ENCODE results near the gene PTPRN2. TPM values are rescaled to one million over a fixed set of nuclear protein-coding genes. Genes with fewer than 3 reads are reported as not detected.

Gene PTPRN2
- total and polyA plus RNA-seq, 2 of the 8 experiments (the other 6 are each of a cell fraction or from before 2014, with no cell fraction given) = 2.6 to 4.5 TPM

- no peaks in the 10 kb centered on the region for H3K23me2 ChIP-seq (ENCODE audit: low read depth, low read length)
- H2BK15ac ChIP-seq (ENCODE audit: low read length) = no peak overlapping the region
- TF ChIP-seq JUN (IDR thresholded peaks at IDR 0.05; ENCODE audit: low read depth, low read length) (no peak), SIX5 (IDR thresholded peaks at IDR 0.05; ENCODE audit: low read depth, low read length) (no peak), ASH2L (IDR thresholded peaks at IDR 0.05; ENCODE audit: low read length) (no peak), E2F6 (IDR thresholded peaks at IDR 0.05) (no peak), TBP (IDR thresholded peaks at IDR 0.05; ENCODE audit: low read depth, low read length) (no peak), CTBP2 (IDR thresholded peaks at IDR 0.05; ENCODE audit: borderline replicate concordance, insufficient read depth, insufficient read length, low read length) (no peak), HDAC2 (IDR thresholded peaks at IDR 0.05; ENCODE audit: borderline replicate concordance in 1 of 2, low read depth in 2 of 2, low read length in 2 of 2) (no peak), POLR2A (IDR thresholded peaks at IDR 0.05; ENCODE audit: control extremely low read depth in 1 of 2, low read depth in 2 of 2, low read length in 2 of 2) (no peak), CREB1 (IDR thresholded peaks at IDR 0.05) (no peak), EP300 (IDR thresholded peaks at IDR 0.05; ENCODE audit: borderline replicate concordance in 1 of 2, low read depth in 2 of 2, low read length in 2 of 2) (no peak), JUND (IDR thresholded peaks at IDR 0.05; ENCODE audit: low read length) (no peak)
- no peak overlapping the region for H3K27ac ChIP-seq (ENCODE audit: low read depth, low read length)
- H3K14ac ChIP-seq (ENCODE audit: insufficient read length) = no peak overlapping the region
- H3K56ac ChIP-seq (replicated peaks; ENCODE audit: insufficient read length, low read depth, low read length) = no peak overlapping the region
- H3K27me3 ChIP-seq (replicated peaks in 1 of 4; ENCODE audit: control insufficient read depth in 3 of 4, extremely low read depth in 1 of 4, insufficient read depth in 3 of 4, low read length in 3 of 4) = peaks cover 3 to 20% (median 14%) of the 10 kb centered on the region in 4 experiments
- H3K79me2 ChIP-seq (ENCODE audit: control insufficient read depth in 1 of 2, insufficient read depth in 2 of 2, low read length in 2 of 2) = no peaks in the 10 kb centered on the region
- no peak overlapping the region for H2BK20ac ChIP-seq (ENCODE audit: low read length)
- H3K23ac ChIP-seq (ENCODE audit: insufficient read length) = no peak overlapping the region
- no peak overlapping the region for H2BK120ac ChIP-seq (replicated peaks; ENCODE audit: low read depth, low read length)
- no peak overlapping the region for H4K91ac ChIP-seq (replicated peaks; ENCODE audit: insufficient read length, low read length)
- no peak overlapping the region for H4K5ac ChIP-seq (ENCODE audit: insufficient read length, low read depth, low read length)
- no peak overlapping the region for H4K8ac ChIP-seq (ENCODE audit: extremely low read depth, insufficient read depth, low read length)
- H3K9me3 ChIP-seq (ENCODE audit: insufficient read depth in 2 of 2, low read depth in 1 of 2, low read length in 1 of 2) = no peaks in the 10 kb centered on the region
- H3K18ac ChIP-seq (ENCODE audit: extremely low read depth, low read length) = peak overlapping the region; percentile 6; the same call in 1 of the 2 replicates
- WGBS, 2 experiments (ENCODE audit: extremely low coverage in 1 of 2, insufficient coverage in 1 of 2, insufficient read length in 1 of 2, insufficient replicate concordance in 2 of 2, low coverage in 1 of 2, low lambda C conversion rate in 2 of 2, missing lambda C conversion rate in 1 of 2) = 89% methylated on average over 15 of the region's 15 CpGs; no CpG with 5 or more reads in 1 of the 2 experiments
- POLR2A ChIA-PET (ENCODE audit: partially characterized antibody) = no interaction called here
- no peak overlapping the region for H3K4ac ChIP-seq (replicated peaks; ENCODE audit: insufficient read length, low read depth, low read length)
- H2BK5ac ChIP-seq (ENCODE audit: low read depth, low read length) = no peak overlapping the region
- CTCF ChIA-PET (ENCODE audit: partially characterized antibody) = no interaction called here
- H2AFZ ChIP-seq (ENCODE audit: low read length) = no peak overlapping the region
- no peak overlapping the region for H3K9ac ChIP-seq (replicated peaks in 1 of 4; ENCODE audit: extremely low read depth in 1 of 4, low read depth in 3 of 4, low read length in 3 of 4)
- H3K4me2 ChIP-seq (ENCODE audit: insufficient read depth in 1 of 2, low read depth in 2 of 2, low read length in 2 of 2) = no peak overlapping the region
- DNase-seq (ENCODE audit: low read depth in 1 of 2, low spot score in 2 of 2) = no peak
- H2BK12ac ChIP-seq (ENCODE audit: low read depth, low read length) = no peak overlapping the region
- H3K79me1 ChIP-seq (ENCODE audit: low read depth, low read length) = no peaks in the 10 kb centered on the region
- no peak overlapping the region for H2AK5ac ChIP-seq (ENCODE audit: low read depth, low read length)
- H3K4me3 ChIP-seq (ENCODE audit: extremely low read depth in 1 of 4, insufficient read depth in 2 of 4, low read depth in 3 of 4, low read length in 4 of 4) = no peak overlapping the region
- no peaks in the 10 kb centered on the region for H4K20me1 ChIP-seq (replicated peaks in 1 of 2; ENCODE audit: control insufficient read depth in 1 of 2, insufficient read depth in 2 of 2, low read length in 2 of 2)
- no peaks in the 10 kb centered on the region for H3K36me3 ChIP-seq (ENCODE audit: control insufficient read depth in 2 of 4, insufficient read depth in 4 of 4, low read length in 3 of 4)
- peaks cover 0 to 4% (median 2%) of the 10 kb centered on the region in 4 experiments; a peak in 1 of 7 replicates for H3K4me1 ChIP-seq (replicated peaks in 1 of 4; ENCODE audit: control insufficient read depth in 3 of 4, insufficient read depth in 4 of 4, low read length in 3 of 4)
- FAIRE-seq = no peak
Measured at GRCh38 chr7:157581740-157582139, 1005.9 kb downstream of the PTPRN2 start.

All from H1 (cell line).